Fibroblast of mammary gland (primary cell): ENCODE measurements around the gene LYRM2.
A peak's percentile ranks its signal among the peaks of the same experiment; 100 is the strongest.

ENCODE experiments used
- DNase-seq: peaks from one replicate; pipeline ENCODE4 v3.0.0-alpha.2; 2010; ENCODE audit warnings: low read depth
- H3K4me3 ChIP-seq: 2 replicates; pipeline ENCODE4 v1.5.1; 2011; ENCODE audit warnings: low read depth, mild to moderate bottlenecking, low read length, moderate library complexity; ENCODE audit not compliant: control insufficient read depth
- TF ChIP-seq, protein P1 (sequence below): conservative IDR thresholded peaks from 2 replicates; pipeline ENCODE4 v1.5.1; 2011; ENCODE audit warnings: low read depth, low read length, inconsistent platforms; ENCODE audit not compliant: control insufficient read depth, insufficient read depth

LYRM2 gene

DNA sequence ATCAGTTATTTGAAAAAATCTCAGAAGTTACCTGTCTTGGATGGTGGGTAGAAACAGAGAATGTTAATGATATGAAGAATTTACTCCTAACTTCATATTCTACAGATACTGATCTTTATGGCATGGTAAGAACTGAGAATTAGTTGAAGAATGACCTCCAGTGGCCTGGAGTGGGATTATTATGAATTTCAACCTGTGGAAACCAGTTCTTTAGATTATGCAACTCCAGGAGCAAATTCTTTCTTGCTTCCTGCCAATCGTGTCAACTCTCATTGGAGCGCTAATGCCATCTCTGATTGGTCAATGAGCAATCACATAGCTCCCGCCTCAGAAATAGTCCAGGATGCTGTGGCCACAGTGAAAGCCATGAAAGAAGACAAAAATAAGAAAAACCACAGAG lies 40.6 kb downstream of the LYRM2 start:
- peak; percentile 49 for DNase-seq
- TF ChIP-seq, protein P1, sequence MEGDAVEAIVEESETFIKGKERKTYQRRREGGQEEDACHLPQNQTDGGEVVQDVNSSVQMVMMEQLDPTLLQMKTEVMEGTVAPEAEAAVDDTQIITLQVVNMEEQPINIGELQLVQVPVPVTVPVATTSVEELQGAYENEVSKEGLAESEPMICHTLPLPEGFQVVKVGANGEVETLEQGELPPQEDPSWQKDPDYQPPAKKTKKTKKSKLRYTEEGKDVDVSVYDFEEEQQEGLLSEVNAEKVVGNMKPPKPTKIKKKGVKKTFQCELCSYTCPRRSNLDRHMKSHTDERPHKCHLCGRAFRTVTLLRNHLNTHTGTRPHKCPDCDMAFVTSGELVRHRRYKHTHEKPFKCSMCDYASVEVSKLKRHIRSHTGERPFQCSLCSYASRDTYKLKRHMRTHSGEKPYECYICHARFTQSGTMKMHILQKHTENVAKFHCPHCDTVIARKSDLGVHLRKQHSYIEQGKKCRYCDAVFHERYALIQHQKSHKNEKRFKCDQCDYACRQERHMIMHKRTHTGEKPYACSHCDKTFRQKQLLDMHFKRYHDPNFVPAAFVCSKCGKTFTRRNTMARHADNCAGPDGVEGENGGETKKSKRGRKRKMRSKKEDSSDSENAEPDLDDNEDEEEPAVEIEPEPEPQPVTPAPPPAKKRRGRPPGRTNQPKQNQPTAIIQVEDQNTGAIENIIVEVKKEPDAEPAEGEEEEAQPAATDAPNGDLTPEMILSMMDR = no peak
- H3K4me3 ChIP-seq = no peak overlapping the region

GRCh38 chr6:89597372-89597771 lies 41.2 kb downstream of the LYRM2 start:
- TF ChIP-seq, protein P1 = no peak
- no peak overlapping the region for H3K4me3 ChIP-seq
- no peak for DNase-seq

DNA sequence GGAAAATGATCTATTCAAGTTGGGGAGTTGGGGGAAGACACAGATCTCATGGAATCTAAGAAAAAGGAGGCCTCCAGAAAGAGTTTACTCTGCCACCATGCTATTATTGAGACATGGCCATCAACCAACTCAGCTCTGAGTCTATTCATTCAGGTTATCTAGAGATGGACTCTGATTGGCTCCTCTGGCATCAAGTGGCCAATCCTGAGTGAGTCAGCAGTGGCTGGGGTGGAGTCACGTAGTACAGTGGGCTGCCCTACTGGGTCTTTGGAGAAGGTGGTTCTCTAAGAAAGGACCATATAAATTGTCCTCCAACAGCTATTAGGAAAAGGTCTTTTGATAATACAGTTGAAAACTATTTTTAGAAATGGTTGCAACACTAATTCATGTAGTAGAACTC lies 42.1 kb downstream of the LYRM2 start:
- no peak overlapping the region for H3K4me3 ChIP-seq
- TF ChIP-seq, protein P1 = no peak
- DNase-seq = peak; percentile 3

DNA sequence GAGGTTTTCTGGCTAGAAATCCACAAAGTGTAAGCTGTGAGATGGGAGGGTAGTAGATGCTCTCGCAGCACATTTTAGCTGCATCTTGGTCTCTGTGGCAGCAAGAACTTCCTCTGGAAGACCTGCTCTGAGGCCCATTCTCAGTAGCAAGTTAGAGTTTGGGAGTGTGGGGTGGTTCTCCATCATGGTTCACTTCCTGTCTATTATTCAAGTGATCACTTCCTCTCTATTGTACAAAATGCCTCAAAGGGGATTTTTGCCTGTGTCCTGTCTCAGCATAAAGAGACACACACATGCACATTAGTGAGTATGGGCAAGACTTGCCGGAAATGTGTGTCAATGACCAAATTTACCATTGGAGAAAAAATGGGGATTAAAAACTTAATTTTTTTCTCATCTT lies 42.5 kb downstream of the LYRM2 start:
- no peak overlapping the region for H3K4me3 ChIP-seq
- DNase-seq = no peak
- TF ChIP-seq, protein P1 = no peak

GRCh38 chr6:89591745-89592144 lies 46.8 kb downstream of the LYRM2 start:
- TF ChIP-seq, protein P1 = no peak
- no peak overlapping the region for H3K4me3 ChIP-seq
- DNase-seq = no peak

DNA sequence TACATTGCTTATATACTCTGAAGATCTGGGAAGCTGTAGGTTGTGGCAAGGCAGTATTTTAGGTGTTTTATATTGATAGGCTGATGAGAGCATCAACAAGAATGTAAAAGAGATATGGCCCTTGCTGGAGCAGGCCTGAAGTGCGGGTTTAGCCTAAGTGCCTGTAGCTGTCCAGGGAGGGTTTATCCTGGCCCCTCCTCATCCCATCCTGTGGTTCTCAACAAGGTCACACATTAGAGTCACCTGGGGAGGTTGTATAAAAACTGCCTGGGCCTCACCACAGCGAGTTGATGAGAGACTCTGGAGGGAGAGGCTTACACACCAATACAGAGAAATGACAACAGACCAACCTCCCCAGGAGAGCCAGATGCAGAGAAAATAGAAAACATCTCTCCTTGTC lies 48.4 kb downstream of the LYRM2 start:
- no peak overlapping the region for H3K4me3 ChIP-seq
- TF ChIP-seq, protein P1 = no peak
- DNase-seq = no peak

DNA sequence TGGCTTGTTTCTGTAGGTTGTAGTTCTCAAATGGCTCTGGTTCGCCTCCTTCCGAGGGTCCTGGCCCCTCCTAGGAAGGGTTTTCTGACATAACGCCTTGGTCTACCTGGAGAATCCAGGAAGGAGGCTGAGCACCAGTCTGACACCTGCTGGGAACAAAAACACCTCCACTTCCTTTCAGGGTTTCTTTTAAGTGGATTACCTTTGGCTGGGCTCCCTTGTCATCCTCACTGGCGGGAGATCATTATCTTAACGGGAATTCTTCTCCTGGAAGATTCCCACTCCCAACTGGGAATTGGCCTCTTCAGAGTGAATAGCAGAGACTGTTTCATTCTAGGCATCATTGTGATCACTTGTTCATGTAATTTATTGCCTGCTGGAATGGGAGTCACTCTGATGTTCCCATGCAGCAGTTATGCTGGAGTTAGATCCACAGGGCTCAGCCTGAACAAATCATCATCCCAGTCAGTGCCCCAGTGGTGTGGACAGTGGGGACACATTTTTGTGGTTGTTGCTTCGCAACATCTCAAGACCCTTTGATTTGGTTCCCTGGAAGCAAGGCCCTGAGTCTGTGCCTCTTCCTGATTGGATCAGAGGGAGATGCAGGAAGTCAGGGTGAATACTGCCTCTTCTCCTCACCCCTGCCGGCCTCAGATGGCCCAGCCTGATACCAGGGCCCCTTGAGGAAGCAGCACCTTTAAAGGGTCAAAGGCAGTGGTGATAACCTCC lies 49.1 kb downstream of the LYRM2 start:
- no peak for DNase-seq
- TF ChIP-seq, protein P1 = no peak

More for the DNA sequence above, 49.1 kb downstream of the LYRM2 start:
- no peak overlapping the region for H3K4me3 ChIP-seq
